T-cell (primary cell): Measurements from ENCODE around the gene HDAC8. TPM values are rescaled to one million over a fixed set of nuclear protein-coding genes. Genes with fewer than 3 reads are reported as not detected.
"Not testable (repeated sequence)": the region's sequence is repeated elsewhere in the genome, so short reads cannot be mapped to it uniquely, and the experiment has no call there.

Experiments used
- ATAC-seq, 4 experiments: fragments of 200-7000 bp in 3 of 4; fragments of 150-1000 bp in 1 of 4; cut with Tn5 transposase; replicated peaks in 1 of 4; 1 replicate in 3 of 4; 2 replicates in 1 of 4; pipeline ENCODE4 v1.10.0; 2021; ENCODE audit warnings: moderate library complexity in 3 of 4, mild to moderate bottlenecking in 2 of 4, moderate number of reproducible peaks in 1 of 4
- CTCF ChIA-PET, 2 donors: fragments of 300-600 bp; sonication (Branson Sonifier 250); formaldehyde crosslinking; loops; one replicate each; lab custom pipeline; 2022; ENCODE audit warnings: antibody characterized with exemption in 2 of 2; lab: Charles Lee
- POLR2A ChIA-PET, 2 donors: fragments of 300-600 bp; sonication (Branson Sonifier 250); formaldehyde crosslinking; loops; one replicate each; lab custom pipeline; 2022; ENCODE audit warnings: antibody characterized with exemption in 2 of 2; lab: Charles Lee
- DNase-seq, 35 experiments: peaks; one replicate each; pipeline versions ENCODE4 v3.0.0 to v3.0.0-alpha.2; 2013 to 2023
- H3K27ac ChIP-seq: one replicate; pipeline ENCODE4 v1.5.1; 2013; ENCODE audit warnings: low read length
- H3K27me3 ChIP-seq, 2 experiments: replicated peaks in 1 of 2; 1 replicate in 1 of 2; 2 replicates in 1 of 2; pipeline versions ENCODE4 v1.6.1 to v1.7.0; 2013; ENCODE audit warnings: low read length in 1 of 2, mixed read lengths in 1 of 2; ENCODE audit not compliant: control insufficient read depth in 2 of 2, insufficient read depth in 2 of 2; ENCODE audit errors: extremely low read depth in 1 of 2
- H3K36me3 ChIP-seq, 2 donors: 1 replicate in 1 of 2; 2 replicates in 1 of 2; pipeline versions ENCODE4 v1.6.1 to v1.7.0; 2013; ENCODE audit warnings: low read length in 1 of 2; ENCODE audit not compliant: control insufficient read depth in 2 of 2, insufficient read depth in 1 of 2; ENCODE audit errors: extremely low read depth in 1 of 2
- H3K4me1 ChIP-seq, 2 experiments: 1 replicate in 1 of 2; 2 replicates in 1 of 2; pipeline versions ENCODE4 v1.6.1 to v1.7.0; 2013; ENCODE audit warnings: low read length in 2 of 2, mixed read lengths in 1 of 2; ENCODE audit not compliant: insufficient read depth in 2 of 2, control insufficient read depth in 1 of 2; ENCODE audit errors: extremely low read depth in 1 of 2
- H3K4me3 ChIP-seq, 2 donors: 1 replicate in 1 of 2; 2 replicates in 1 of 2; pipeline versions ENCODE4 v1.5.1 to v1.7.0; 2013; ENCODE audit warnings: mild to moderate bottlenecking in 2 of 2, low read length in 1 of 2, moderate library complexity in 1 of 2; ENCODE audit not compliant: control insufficient read depth in 1 of 2; ENCODE audit errors: extremely low read depth in 1 of 2
- H3K9me3 ChIP-seq: 2 replicates; pipeline ENCODE4 v1.7.0; 2013
- H3K27ac Mint-ChIP-seq, 2 donors: one replicate each; pipeline ENCODE4 v1.8.0; 2020 to 2021; ENCODE audit warnings: mild to moderate bottlenecking in 2 of 2, mixed read lengths in 2 of 2
- H3K27me3 Mint-ChIP-seq, 2 donors: one replicate each; pipeline ENCODE4 v1.8.0; 2021 to 2022; ENCODE audit warnings: mixed read lengths in 2 of 2
- H3K36me3 Mint-ChIP-seq: one replicate; pipeline ENCODE4 v1.8.0; 2021; ENCODE audit warnings: mixed read lengths
- H3K4me1 Mint-ChIP-seq, 3 donors: one replicate each; pipeline ENCODE4 v1.8.0; 2020 to 2022; ENCODE audit warnings: mixed read lengths in 3 of 3, mild to moderate bottlenecking in 1 of 3
- H3K4me3 Mint-ChIP-seq, 3 donors: one replicate each; pipeline ENCODE4 v1.8.0; 2020 to 2022; ENCODE audit warnings: mild to moderate bottlenecking in 3 of 3, mixed read lengths in 3 of 3, moderate library complexity in 3 of 3
- H3K9me3 Mint-ChIP-seq, 3 donors: one replicate each; pipeline ENCODE4 v1.8.0; 2020 to 2022; ENCODE audit warnings: mixed read lengths in 3 of 3
- WGBS: methylation state at CpG from one replicate; pipeline ENCODE4 v1.1.5; 2013; ENCODE audit warnings: missing lambda C conversion rate; ENCODE audit not compliant: insufficient coverage; 5-methylcytosine and 5-hydroxymethylcytosine counted together
- total RNA-seq, 35 experiments: library from RNA in 6 of 35; stranded (reverse) in 6 of 35; fragments of 120-200 nt in 1 of 35; gene quantifications; one replicate each; pipeline versions ENCODE4 v1.2.1 to v1.2.4 and lab custom pipeline; 2013 to 2026

HDAC8 gene
- total RNA-seq, 5 donors from 2014 or later (not counting 1 experiment from before 2014, with no cell fraction given), result 15.7 to 19.1 (median 16.9) TPM

GRCh38 chrX:72498782-72499181 lies 73.9 kb downstream of the HDAC8 start:
- Mint-ChIP-seq H3K27me3 (peaks cover 0 to 12% of the 10 kb centered on the region in 2 donors), H3K9me3 (peaks cover 0 to 19% (median 4%) of the 10 kb centered on the region in 3 donors), H3K36me3 (peaks cover 51% of the 10 kb centered on the region), H3K4me1 (peaks cover 0 to 3% (median 0%) of the 10 kb centered on the region in 3 donors), H3K4me3 (no peak overlapping the region), H3K27ac (no peak overlapping the region)
- Histone ChIP-seq H3K4me1 (no peaks in the 10 kb centered on the region), H3K36me3 (no peaks in the 10 kb centered on the region), H3K4me3 (no peak overlapping the region), H3K9me3 (no peaks in the 10 kb centered on the region), H3K27me3 (no peaks in the 10 kb centered on the region), H3K27ac (no peak overlapping the region)
- POLR2A ChIA-PET, result no interaction called here
- DNase-seq, result no peak
- CTCF ChIA-PET, result no interaction called here
- no peak for ATAC-seq

- POLR2A ChIA-PET, result no interaction called here
- Histone ChIP-seq H3K27me3 (no peaks in the 10 kb centered on the region), H3K9me3 (no peaks in the 10 kb centered on the region), H3K4me1 (no peaks in the 10 kb centered on the region), H3K27ac (no peak overlapping the region), H3K36me3 (peaks cover 0 to 2% of the 10 kb centered on the region in 2 donors), H3K4me3 (no peak overlapping the region)
- Mint-ChIP-seq H3K9me3 (peaks cover 0 to 8% (median 3%) of the 10 kb centered on the region in 3 donors), H3K27me3 (peaks cover 0 to 11% of the 10 kb centered on the region in 2 donors), H3K27ac (no peak overlapping the region), H3K36me3 (peaks cover 52% of the 10 kb centered on the region), H3K4me1 (peaks cover 0 to 4% (median 0%) of the 10 kb centered on the region in 3 donors), H3K4me3 (no peak overlapping the region)
- CTCF ChIA-PET, result no interaction called here
- 100% methylated on average over 6 of the region's 6 CpGs for WGBS
- no peak for ATAC-seq
- DNase-seq, result no peak
Observed at GRCh38 chrX:72495046-72495445, 77.6 kb downstream of the HDAC8 start.

GRCh38 chrX:72492499-72492898 lies 80.1 kb downstream of the HDAC8 start:
- H3K9me3 ChIP-seq, result no peaks in the 10 kb centered on the region
- ChIA-PET CTCF (no interaction called here), POLR2A (no interaction called here)
- ATAC-seq (no peak), DNase-seq (no peak)
- WGBS, result no CpG with 5 or more reads among the region's 1 CpG
- Mint-ChIP-seq H3K36me3 (peaks cover 53% of the 10 kb centered on the region), H3K27ac (no peak overlapping the region), H3K27me3 (peaks cover 0 to 7% of the 10 kb centered on the region in 2 donors), H3K4me1 (peaks cover 0 to 2% (median 0%) of the 10 kb centered on the region in 3 donors), H3K4me3 (no peak overlapping the region), H3K9me3 (peaks cover 0 to 3% (median 3%) of the 10 kb centered on the region in 3 donors)
- no peak overlapping the region for H3K27ac ChIP-seq
- no peaks in the 10 kb centered on the region for H3K27me3 ChIP-seq
- H3K4me1 ChIP-seq, result no peaks in the 10 kb centered on the region
- peaks cover 0 to 8% of the 10 kb centered on the region in 2 donors for H3K36me3 ChIP-seq
- H3K4me3 ChIP-seq, result no peak overlapping the region

DNA sequence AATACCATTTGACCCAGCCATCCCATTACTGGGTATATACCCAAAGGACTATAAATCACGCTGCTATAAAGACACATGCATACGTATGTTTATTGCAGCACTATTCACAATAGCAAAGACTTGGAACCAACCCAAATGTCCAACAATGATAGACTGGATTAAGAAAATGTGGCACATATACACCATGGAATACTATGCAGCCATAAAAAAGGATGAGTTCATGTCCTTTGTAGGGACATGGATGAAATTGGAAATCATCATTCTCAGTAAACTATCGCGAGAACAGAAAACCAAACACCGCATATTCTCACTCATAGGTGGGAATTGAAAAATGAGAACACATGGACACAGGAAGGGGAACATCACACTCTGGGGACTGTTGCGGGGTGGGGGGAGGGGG lies 82.4 kb downstream of the HDAC8 start:
- H3K9me3 ChIP-seq, H3K4me1 Mint-ChIP-seq, DNase-seq, H3K27ac ChIP-seq, ATAC-seq, H3K27me3 ChIP-seq, H3K4me1 ChIP-seq, H3K4me3 Mint-ChIP-seq, H3K27me3 Mint-ChIP-seq, POLR2A ChIA-PET, H3K4me3 ChIP-seq, CTCF ChIA-PET, H3K9me3 Mint-ChIP-seq, H3K27ac Mint-ChIP-seq: not testable (repeated sequence)
- H3K36me3 ChIP-seq, result peaks cover 0 to 12% of the 10 kb centered on the region in 2 donors
- no CpG with 5 or more reads among the region's 6 CpGs for WGBS
- peaks cover 53% of the 10 kb centered on the region for H3K36me3 Mint-ChIP-seq

DNA sequence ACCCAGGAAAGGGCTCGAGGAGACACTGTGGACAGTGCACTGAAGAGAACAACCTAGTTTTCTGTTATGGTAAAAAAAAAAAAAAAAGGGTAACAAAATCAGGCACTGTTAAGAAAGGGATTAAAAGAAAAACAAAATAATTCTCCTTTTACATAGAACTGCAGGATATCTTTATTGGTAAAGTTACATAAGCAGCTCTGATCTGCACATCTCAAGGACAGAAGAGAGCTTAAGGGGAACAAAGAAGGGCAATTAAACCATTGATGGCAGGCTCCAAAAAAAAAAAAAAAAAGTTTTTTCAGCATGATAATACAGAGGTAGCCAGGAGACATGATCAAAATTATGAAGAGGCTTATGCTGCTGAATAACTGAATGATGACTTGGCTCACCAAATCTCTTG lies 85.0 kb downstream of the HDAC8 start:
- peaks cover 0 to 2% (median 0%) of the 10 kb centered on the region in 3 donors for H3K4me1 Mint-ChIP-seq
- no peak overlapping the region for H3K27ac ChIP-seq
- no peak overlapping the region for H3K4me3 Mint-ChIP-seq
- no peaks in the 10 kb centered on the region for H3K27me3 Mint-ChIP-seq
- peaks cover 0 to 12% of the 10 kb centered on the region in 2 donors for H3K36me3 ChIP-seq
- H3K4me1 ChIP-seq, result no peaks in the 10 kb centered on the region
- H3K9me3 Mint-ChIP-seq, result peaks cover 0 to 3% (median 3%) of the 10 kb centered on the region in 3 donors
- H3K27ac Mint-ChIP-seq, result no peak overlapping the region
- peaks cover 42% of the 10 kb centered on the region for H3K36me3 Mint-ChIP-seq
- CTCF ChIA-PET, result no interaction called here
- no peaks in the 10 kb centered on the region for H3K27me3 ChIP-seq
- H3K4me3 ChIP-seq, result no peak overlapping the region
- no peaks in the 10 kb centered on the region for H3K9me3 ChIP-seq
- POLR2A ChIA-PET, result interaction anchor here in 1 of 2 donors (0.7 kb wide), 1 partner anchor 24 kb away, joined by 4 read pairs; no protein-coding TSS in a partner anchor
- WGBS, result no CpG with 5 or more reads among the region's 1 CpG
- DNase-seq, result no peak
- no peak for ATAC-seq

- no peaks in the 10 kb centered on the region for H3K27me3 ChIP-seq
- Mint-ChIP-seq H3K4me1 (no peaks in the 10 kb centered on the region), H3K27ac (no peak overlapping the region), H3K36me3 (peaks cover 45% of the 10 kb centered on the region), H3K27me3 (peaks cover 0 to 15% of the 10 kb centered on the region in 2 donors), H3K4me3 (no peak overlapping the region), H3K9me3 (no peaks in the 10 kb centered on the region)
- H3K4me1 ChIP-seq, result no peaks in the 10 kb centered on the region
- DNase-seq (no peak), ATAC-seq (no peak)
- H3K4me3 ChIP-seq, result no peak overlapping the region
- H3K9me3 ChIP-seq, result no peaks in the 10 kb centered on the region
- H3K36me3 ChIP-seq, result no peaks in the 10 kb centered on the region
- H3K27ac ChIP-seq, result no peak overlapping the region
- ChIA-PET CTCF (no interaction called here), POLR2A (no interaction called here)
- no CpG with 5 or more reads among the region's 5 CpGs for WGBS
Observed at GRCh38 chrX:72479324-72480274, 93.0 kb downstream of the HDAC8 start.
